Measurements from ENCODE around the gene NUFIP1.
"Not testable (repeated sequence)": the region's sequence is repeated elsewhere in the genome, so short reads cannot be mapped to it uniquely, and the experiment has no call there.

The NUFIP1 gene

DNA sequence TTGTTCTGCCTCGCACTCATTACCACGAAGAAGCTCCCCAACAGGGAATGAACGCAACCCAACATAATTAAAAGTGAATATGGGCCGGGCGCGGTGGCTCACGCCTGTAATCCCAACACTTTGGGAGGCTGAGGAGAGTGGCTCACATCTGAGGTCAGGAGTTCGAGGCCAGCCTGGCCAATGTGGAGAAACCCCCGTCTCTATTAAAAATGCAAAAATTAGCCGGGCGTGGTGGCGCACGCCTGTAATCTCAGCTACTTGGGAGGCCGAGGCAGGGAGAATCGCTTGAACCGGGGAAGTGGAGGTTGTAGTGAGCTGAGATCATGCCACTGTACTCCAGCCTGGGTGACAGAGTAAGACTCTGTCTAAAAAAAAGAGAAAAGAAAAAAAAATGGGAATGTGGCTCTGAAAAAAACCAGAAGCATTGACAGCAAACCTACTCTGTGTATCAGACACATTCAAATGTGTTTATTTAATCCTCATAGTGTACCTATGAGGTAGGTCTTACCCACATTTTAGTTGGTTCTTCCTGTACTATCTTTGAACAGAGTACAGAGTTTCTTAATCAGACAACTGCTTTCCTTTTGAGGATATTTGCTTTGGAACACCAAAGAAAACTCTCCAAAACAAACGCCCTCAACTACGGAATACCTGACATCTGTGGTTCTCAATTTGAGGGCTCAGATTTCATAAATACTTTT lies 70.0 kb downstream of the NUFIP1 start:
- no peak for DNase-seq

DNA sequence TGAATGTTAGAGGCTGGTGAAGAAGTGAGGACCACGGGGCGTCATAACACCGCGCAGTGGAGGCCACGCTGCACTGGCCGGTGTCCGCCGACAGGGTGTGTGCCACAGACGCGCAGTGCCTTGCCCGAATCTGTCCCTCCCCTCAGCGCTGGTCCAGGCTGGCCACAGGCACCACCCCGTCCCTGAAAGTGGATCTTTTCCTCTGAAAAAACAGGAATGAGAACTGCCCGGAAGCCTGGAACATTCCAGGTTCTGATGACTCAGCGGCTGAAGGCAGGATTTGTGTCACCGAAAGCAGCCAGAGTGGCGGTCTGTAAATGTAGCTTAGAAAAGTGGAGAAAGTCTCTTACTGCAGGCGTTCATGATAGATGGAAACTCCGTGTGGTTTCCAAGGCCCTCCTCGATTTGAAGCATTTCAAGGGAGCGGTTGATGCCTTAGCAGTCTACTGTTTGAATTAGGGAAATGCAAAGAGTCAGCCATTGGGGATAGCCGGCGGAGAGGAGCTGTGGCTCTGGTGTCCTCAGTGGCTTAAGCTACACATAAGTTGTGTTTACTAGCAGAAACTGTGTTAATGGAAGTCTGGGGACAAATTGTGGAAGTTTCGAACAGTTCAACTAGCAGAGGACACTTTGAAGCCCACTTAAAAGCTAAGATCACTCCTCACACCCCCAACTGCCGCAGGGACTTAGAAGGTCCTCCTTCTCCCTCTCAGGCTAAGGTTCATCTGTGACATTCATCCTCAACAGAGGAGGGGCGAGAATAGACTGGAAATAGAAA lies 70.8 kb downstream of the NUFIP1 start:
- peak; percentile 70 for DNase-seq

DNA sequence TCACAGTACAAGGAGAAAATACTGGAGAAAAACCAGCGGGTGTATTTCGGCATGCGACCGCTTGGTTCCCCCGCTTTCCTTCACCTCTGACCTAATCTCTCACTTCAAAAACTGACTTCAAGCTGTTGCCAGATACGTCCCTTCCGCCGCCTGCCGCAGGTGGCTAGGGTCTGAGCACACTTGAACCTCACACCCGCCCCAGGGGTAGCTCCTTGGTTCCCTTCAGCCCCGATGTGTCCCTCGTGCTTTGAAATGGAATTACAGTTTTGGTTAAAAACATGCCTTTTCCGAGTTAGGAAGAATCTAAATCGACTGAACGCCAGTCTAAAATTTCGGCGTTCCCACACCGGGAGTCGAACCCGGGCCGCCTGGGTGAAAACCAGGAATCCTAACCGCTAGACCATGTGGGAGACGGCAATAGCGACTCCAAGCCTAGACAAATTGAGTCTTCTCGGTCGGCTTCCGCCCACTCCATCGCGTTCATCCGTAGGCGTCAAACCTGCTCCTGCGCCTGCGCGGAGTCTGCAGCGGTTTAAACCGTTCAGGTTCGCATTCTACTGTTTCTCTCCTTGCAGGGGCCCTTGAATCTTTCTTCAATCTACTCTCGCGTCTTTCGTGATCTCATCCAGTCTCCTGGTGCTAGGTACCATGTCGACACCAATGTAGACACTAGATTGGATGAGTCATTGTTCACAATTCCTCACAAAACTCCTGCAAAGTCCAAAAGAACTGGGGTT lies 71.5 kb downstream of the NUFIP1 start:
- DNase-seq = peak; percentile 96

DNA sequence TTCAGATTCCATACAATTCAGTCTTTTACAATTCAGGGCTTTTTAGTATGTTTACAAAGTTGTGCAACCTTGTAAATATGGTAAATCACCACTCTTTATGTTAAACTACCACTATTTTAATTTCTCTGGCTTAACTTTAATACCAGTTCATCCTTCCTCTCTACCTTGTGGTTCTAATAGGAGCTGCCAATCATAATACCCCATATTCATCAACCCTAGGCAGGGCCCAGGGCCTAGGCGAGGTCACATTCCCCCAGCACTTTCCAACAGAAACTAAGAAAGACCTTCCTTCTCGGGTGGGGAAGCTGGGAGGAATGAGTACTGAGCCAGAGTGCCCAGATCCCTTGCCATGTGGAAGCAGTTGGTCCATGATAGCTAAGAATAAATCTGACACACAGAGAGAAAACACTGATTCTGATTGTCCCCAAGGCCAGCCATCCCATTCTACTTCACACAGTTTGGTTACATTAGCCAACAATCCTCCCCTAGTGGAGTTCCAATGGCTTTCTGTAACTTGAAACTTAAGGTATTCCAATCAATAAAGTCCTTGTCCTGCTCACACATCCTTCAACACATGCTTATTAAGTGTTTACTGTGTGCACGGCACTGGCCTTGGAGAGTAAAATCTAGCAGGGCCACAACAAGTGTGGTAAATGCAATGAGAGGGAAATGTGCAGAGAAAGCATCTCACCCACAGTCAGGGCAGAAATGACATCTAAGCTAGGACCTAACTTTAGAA lies 76.8 kb downstream of the NUFIP1 start:
- no peak for DNase-seq

DNA sequence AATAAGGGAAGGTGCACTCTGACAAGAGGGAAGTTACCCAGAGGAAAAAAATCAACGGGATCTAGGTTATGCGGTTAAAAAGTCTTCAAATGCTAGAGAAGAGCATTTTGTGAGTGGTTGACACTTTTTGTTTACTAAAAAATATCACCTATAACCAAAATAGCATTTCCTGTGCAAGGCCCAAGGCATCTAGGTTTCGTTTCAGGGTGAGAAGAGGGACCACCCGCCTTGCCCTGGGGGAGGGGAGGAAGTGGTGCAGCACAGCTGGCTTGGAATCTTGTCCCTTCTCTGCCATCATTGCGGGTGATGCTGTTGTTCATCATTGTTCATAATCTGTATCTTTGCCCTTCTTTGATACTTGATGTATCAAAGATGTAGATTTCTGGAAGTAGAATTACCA lies 80.6 kb downstream of the NUFIP1 start:
- DNase-seq = no peak

DNA sequence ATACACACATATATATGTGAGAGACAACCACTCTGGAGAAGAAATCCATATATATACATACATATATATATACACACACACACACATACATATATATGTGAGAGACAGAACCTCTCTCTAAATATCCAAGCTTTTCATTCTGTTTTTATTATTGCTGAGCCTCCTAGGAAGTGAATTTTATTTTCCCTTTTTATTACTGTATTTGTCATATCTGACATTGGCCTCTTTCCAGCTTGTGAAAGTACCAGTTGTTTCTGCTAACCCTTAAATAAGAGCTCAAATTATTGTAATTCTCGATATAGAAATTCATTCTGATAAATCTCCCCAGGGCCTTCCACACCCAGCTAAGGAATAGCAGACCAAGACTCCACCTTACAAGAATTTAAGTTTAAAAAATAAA lies 81.0 kb downstream of the NUFIP1 start:
- DNase-seq = no peak

DNA sequence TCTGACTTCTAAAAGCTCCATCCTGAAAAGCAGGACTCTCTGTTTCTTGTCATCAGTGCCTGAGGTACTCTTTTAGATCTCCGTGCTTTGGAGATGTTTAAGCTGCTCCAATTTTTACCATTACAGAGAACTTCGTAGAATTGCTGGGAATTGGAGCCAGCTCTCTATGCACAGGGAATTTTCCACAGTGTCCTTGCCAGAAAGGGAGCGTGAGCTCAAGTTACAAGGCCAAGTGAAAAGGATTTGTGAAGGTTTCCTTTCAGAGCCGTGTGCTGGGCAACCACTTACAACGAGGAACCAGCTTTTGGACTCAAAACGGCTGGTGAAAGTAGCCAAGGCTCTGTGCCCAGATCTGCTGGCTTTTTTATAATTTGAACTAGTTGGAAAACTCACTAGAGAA lies 82.6 kb downstream of the NUFIP1 start:
- DNase-seq = no peak

DNA sequence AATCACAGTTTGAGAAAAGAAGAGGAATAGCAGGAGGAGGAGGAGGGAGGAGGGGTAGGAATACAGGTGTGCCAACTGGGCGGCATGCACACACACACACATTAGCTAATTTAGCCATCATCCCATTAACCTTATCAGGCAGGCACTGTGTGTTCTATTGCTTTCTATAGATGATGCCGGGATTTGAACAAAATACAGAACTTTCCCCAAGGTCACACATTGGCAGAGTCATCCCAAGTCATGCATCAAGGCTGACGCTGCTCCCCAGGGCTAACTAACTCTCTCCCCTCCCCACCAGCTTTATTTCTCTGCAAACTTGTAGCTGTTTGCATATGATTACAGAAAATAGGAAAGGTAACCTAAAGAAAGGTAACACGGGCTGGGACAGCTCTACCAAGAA lies 83.0 kb downstream of the NUFIP1 start:
- no peak for DNase-seq

DNA sequence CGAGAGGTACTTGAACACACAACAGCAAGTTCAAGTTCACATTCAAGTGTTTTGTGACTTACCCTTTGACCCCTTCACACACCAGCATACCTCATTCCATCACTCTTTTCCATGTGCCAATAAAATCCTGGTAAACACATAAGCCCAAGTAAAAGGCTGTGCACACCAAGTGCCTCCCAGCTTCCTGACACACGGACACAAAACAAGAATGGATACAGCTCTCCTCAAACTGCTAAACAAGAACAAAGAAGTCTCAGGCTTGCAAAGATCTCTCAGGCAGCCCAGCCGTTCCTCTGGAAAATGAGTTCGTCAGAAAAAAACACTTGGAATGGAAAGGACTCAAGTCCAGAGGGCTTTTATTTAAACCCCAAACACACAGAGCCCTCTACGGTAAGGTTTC lies 83.7 kb downstream of the NUFIP1 start:
- DNase-seq = no peak

DNA sequence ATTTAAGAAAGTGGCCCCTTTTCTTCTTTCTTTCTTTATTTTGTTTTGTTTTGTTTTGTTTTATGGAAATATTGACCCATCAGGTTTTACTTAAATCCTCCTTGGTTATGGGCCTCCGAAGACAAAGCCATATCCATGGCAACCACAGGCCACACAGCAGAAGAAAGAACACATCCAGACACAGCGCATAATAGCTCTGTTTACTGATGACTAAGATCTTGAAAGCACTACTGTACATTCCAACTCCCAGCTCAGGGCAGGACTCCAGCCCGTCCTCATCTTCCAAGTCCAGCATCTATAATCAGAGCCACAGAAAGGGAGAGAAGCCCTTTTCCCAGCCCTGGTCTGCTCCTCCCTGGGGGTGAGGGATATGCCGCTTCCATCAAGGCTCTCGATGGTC lies 84.3 kb downstream of the NUFIP1 start:
- no peak for DNase-seq

DNA sequence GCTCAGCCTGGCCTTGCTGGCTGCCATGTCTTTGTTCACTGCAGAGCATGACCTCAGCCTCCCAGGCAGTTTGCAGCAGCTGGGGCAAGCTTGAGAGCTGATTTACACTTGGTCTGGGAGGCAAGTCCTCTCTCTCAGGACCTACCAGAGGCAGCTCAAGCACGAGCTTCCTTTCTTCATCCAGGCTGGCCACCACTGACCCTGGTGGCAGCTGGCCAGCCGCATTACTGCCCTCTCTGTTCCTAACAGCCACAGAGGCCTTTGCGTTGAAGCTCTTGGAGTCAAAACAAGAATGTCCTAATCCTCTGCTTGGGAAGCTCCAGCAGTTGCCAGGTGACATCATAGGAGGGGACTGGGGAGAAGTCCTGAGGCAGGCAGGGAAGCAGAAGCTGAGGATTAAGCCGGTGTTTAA lies 85.7 kb downstream of the NUFIP1 start:
- no peak for DNase-seq

DNA sequence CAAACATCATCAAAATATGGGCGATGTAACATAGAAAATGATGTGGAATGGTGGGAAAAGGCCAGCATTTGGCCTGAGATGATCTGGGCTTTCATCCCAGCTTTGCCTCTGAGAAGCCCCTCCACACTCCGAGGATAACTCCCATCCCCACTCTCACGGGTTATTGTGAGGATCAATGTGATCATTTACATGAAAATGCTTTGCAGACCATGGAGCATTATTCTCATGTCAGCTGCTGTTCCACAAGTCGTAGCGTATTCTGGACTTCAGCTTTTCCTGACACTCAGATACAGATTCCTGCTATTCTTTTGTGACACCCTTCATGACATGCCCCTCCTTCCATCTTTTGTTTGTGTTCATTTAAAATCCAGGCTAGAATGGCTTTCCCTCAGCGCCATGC lies 86.5 kb downstream of the NUFIP1 start:
- no peak for DNase-seq

DNA sequence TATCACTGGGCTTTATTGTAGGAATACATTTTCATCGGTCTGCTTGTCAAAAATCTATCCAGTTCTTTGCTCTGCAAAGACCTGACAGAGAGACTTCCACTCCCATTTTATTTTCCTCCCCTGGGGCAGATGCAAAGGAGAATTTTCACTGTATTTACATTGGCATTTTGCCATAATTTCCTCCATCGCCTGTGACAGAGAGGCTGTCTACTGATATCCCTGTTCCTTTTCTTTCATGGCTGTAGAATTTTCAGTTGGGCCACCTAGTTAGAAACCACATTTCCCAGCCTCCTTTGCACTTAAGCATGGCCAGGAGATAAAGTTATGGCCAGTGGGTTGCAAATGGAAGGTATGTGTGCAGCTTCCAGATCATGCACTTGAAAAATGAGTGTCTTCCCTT lies 89.3 kb downstream of the NUFIP1 start:
- no peak for DNase-seq

DNA sequence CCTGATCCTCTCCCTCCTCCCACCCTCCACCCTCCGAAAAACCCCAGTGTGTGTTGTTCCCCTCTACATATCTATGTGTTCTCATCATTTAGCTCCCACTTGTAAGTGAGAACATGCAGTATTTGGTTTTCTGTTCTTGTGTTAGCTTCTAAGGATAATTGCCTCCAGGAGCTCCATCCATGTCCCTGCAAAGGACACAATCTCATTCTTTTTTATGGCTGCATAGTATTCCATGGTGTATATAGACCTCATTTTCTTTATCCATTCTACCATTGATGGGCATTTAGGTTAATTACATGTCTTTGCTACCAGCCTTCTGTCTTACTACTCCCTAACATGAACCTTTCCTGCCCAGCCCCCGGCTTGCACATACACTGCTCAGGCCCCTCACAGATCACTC lies 91.0 kb downstream of the NUFIP1 start:
- not testable (repeated sequence) for DNase-seq

DNA sequence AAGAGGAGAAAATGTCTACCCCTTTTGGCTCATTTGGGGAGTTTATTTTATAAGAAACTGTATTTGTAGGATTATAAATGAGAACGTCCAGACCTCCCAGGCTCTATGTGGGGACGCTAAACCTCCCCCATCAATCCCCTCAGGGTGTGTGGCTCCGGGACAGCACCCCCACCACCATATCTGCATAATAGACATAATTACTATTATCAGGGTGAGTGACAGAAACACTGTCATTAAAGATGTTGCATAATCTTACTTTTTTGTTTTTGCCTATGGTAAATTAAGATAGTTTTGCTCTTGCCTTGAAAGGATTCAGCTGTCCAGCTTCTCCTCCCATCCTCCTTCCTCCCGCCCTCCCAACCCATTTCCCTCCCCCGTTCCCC lies 93.3 kb downstream of the NUFIP1 start:
- no peak for DNase-seq

DNA sequence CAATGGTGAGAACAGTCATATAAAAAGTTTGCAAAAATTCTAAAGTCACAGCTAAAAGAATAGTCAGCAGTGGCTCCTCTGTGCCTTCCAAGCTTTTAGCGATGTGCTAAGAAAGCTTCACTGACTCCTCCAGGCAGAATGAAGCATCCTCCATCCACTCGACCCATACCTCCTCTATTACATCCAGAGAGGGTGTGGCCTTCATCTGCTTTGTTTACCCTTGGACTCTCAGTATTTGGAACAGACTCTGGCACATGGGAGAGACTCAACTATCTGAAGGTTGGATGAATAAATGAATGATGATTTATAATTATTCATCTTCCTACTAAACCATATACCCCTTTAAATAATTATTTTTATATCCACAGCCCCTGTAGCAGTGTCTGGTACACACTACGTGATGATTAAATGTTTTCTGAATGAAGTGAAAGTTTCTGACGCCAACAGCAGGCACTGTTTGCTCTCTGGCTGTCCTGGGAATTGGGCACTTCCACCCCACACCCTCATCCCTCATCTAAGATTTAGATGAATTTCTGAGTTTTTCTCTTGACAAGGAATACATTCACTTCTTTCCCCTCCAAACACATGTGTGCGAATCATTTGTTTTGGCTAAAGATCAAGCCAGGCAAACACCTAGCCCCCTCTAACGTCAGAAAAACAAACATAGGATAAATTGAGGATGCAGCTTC lies 93.9 kb downstream of the NUFIP1 start:
- no peak for DNase-seq

DNA sequence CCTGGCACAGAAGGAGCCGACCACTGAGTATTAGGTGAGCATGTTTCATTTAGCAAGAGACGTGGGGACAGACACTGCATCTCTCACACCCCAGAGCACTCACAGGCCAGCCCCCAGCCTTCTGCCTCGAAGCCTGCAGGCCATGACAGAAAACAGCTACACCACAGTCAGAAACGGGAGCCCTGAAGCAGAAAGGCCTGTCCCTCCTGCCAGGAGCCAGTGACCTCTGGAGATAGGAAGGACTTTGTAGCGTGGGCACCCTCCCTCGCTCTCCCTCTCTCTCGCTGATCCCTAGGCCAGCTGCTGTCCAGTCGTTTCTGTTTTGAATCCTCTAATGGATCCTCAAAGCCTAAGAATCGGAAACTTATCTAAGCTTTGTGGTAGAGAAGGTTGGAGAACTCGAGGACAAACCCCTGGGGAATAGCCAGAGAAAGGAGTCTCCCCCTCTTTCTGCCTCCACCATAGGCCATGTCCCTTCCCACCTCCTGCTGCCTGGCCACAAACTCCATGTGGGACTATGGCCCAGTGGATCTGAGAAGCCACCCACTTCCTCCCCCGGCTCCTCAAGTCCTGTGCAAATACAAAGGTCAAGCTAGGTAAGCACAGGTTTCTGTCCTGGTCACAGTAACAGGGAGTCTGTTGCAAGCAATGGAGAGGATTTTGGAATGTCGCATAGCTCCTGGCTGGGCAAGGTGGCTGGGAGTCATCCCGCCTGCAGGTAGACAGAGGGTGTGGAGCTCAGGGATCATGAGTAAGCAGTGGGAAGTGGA lies 95.1 kb downstream of the NUFIP1 start:
- no peak for DNase-seq

Measured in effector CD8-positive, alpha-beta T cell (primary cell).